SH-SY5Y (cell line): ENCODE measurements around the gene INTS7.

ENCODE experiments used
- GATA2 ChIP-seq: IDR thresholded peaks from 2 replicates; pipeline ENCODE4 v1.6.1; 2011; ENCODE audit warnings: mild to moderate bottlenecking, low read depth, low read length
- GATA3 ChIP-seq: IDR thresholded peaks from 2 replicates; pipeline ENCODE4 v1.6.1; 2011; ENCODE audit warnings: low read depth, mild to moderate bottlenecking, low read length, moderate library complexity

DNA sequence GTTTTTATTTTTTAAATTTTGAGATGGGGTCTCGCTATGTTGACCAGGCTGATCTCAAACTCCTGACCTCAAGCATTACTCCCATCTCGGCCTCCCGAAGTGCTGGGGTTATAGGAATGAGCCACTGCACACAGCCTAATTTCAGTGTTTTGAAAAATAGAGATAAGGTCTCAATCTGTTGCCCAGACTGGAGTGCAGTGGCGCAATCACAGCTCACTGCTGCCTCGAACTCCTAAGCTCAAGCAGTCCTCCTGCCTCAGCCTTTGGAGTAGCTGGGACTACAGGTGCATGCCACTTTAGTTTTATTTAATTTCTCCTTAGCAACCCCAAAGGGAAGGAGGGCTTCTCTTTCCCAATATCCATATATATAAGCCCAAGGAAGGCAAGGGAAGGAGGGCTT lies 141.0 kb downstream of the INTS7 start:
- TF ChIP-seq GATA2 (no peak), GATA3 (no peak)
